H1 (cell line): ENCODE data around the gene PLCB2. TPM values are rescaled to one million over a fixed set of nuclear protein-coding genes. Genes with fewer than 3 reads are reported as not detected.

Experiments used
- CTCF ChIA-PET: fragments of 300-600 bp; sonication (Branson Sonifier 250); formaldehyde crosslinking; loops from one replicate; lab custom pipeline; 2021; ENCODE audit not compliant: partially characterized antibody; lab: Charles Lee
- POLR2A ChIA-PET: fragments of 300-600 bp; sonication (Branson Sonifier 250); formaldehyde crosslinking; loops from one replicate; lab custom pipeline; 2021; ENCODE audit warnings: inconsistent platforms; ENCODE audit not compliant: partially characterized antibody; lab: Charles Lee
- DNase-seq, 2 experiments: peaks; one replicate each; pipeline versions ENCODE4 v3.0.0 to v3.0.0-alpha.2; 2010 to 2022; ENCODE audit warnings: low spot score in 2 of 2, low read depth in 1 of 2, mixed read lengths in 1 of 2
- FAIRE-seq: peaks from 2 replicates; lab custom pipeline; 2011; peaks lifted over from hg19 to GRCh38; lab: Jason Lieb, UNC
- H2AFZ ChIP-seq: 2 replicates; pipeline ENCODE4 v1.8.1; 2012; ENCODE audit warnings: low read length, inconsistent platforms
- H2AK5ac ChIP-seq: 2 replicates; pipeline ENCODE4 v1.6.1; 2013; ENCODE audit warnings: low read depth, low read length
- H2BK120ac ChIP-seq: replicated peaks from 2 replicates; pipeline ENCODE3; 2013; ENCODE audit warnings: low read depth, low read length, inconsistent platforms
- H2BK12ac ChIP-seq: 2 replicates; pipeline ENCODE4 v1.6.1; 2013; ENCODE audit warnings: low read depth, low read length
- H2BK15ac ChIP-seq: 2 replicates; pipeline ENCODE4 v1.6.1; 2013; ENCODE audit warnings: low read length
- H2BK20ac ChIP-seq: 2 replicates; pipeline ENCODE4 v1.6.1; 2013; ENCODE audit warnings: low read length
- H2BK5ac ChIP-seq: 2 replicates; pipeline ENCODE4 v1.6.1; 2013; ENCODE audit warnings: low read depth, low read length
- H3K14ac ChIP-seq: 2 replicates; pipeline ENCODE4 v1.6.1; 2013; ENCODE audit warnings: inconsistent platforms; ENCODE audit not compliant: insufficient read length
- H3K18ac ChIP-seq: 2 replicates; pipeline ENCODE4 v1.6.1; 2013; ENCODE audit warnings: low read length; ENCODE audit errors: extremely low read depth
- H3K23ac ChIP-seq: 2 replicates; pipeline ENCODE4 v1.6.1; 2013; ENCODE audit warnings: inconsistent platforms; ENCODE audit not compliant: insufficient read length
- H3K23me2 ChIP-seq: 2 replicates; pipeline ENCODE4 v1.6.1; 2013; ENCODE audit warnings: low read depth, low read length
- H3K27ac ChIP-seq: 2 replicates; pipeline ENCODE4 v1.6.1; 2011; ENCODE audit warnings: low read depth, low read length, inconsistent platforms
- H3K27me3 ChIP-seq, 4 experiments: replicated peaks in 1 of 4; 1 replicate in 1 of 4; 2 replicates in 3 of 4; pipeline versions ENCODE4 v1.6.1 to v1.8.1; 2011 to 2013; ENCODE audit warnings: low read length in 3 of 4, mild to moderate bottlenecking in 3 of 4, inconsistent platforms in 2 of 4, mixed read lengths in 2 of 4, moderate library complexity in 1 of 4; ENCODE audit not compliant: control insufficient read depth in 3 of 4, insufficient read depth in 3 of 4; ENCODE audit errors: extremely low read depth in 1 of 4
- H3K36me3 ChIP-seq, 4 experiments: 2 replicates each; pipeline versions ENCODE4 v1.6.1 to v1.8.1; 2011 to 2013; ENCODE audit warnings: mild to moderate bottlenecking in 4 of 4, low read length in 3 of 4, moderate library complexity in 2 of 4, control low read depth in 1 of 4, inconsistent platforms in 1 of 4; ENCODE audit not compliant: insufficient read depth in 4 of 4, control insufficient read depth in 2 of 4
- H3K4ac ChIP-seq: replicated peaks from 2 replicates; pipeline ENCODE3; 2013; ENCODE audit warnings: low read length, low read depth, mixed read lengths, inconsistent platforms; ENCODE audit not compliant: insufficient read length
- H3K4me1 ChIP-seq, 4 experiments: replicated peaks in 1 of 4; 1 replicate in 1 of 4; 2 replicates in 3 of 4; pipeline versions ENCODE4 v1.6.1 to v1.8.1; 2011 to 2013; ENCODE audit warnings: low read length in 3 of 4, inconsistent platforms in 2 of 4, mixed read lengths in 1 of 4; ENCODE audit not compliant: insufficient read depth in 4 of 4, control insufficient read depth in 3 of 4
- H3K4me2 ChIP-seq, 2 experiments: 2 replicates each; pipeline versions ENCODE4 v1.6.1 to v1.8.1; 2011 to 2013; ENCODE audit warnings: low read depth in 2 of 2, low read length in 2 of 2, control low read depth in 1 of 2, inconsistent platforms in 1 of 2, mild to moderate bottlenecking in 1 of 2; ENCODE audit not compliant: insufficient read depth in 1 of 2
- H3K4me3 ChIP-seq, 4 experiments: fragments of 200-600, 300-600 bp in 1 of 4; sonication (generic), shearing (Covaris generic), sonication (Bioruptor Twin) in 1 of 4; 2 replicates each; pipeline versions ENCODE4 v1.5.1 to v1.8.1; 2011 to 2016; ENCODE audit warnings: low read length in 4 of 4, low read depth in 3 of 4, control low read depth in 2 of 4, inconsistent platforms in 2 of 4, mild to moderate bottlenecking in 2 of 4, mixed read lengths in 1 of 4, moderate library complexity in 1 of 4; ENCODE audit not compliant: insufficient read depth in 2 of 4; ENCODE audit errors: extremely low read depth in 1 of 4
- H3K56ac ChIP-seq: replicated peaks from 2 replicates; pipeline ENCODE3; 2013; ENCODE audit warnings: low read depth, mild to moderate bottlenecking, mixed read lengths, low read length, inconsistent platforms; ENCODE audit not compliant: insufficient read length
- H3K79me1 ChIP-seq: 2 replicates; pipeline ENCODE4 v1.6.1; 2013; ENCODE audit warnings: low read depth, low read length, control low read depth
- H3K79me2 ChIP-seq, 2 experiments: 2 replicates each; pipeline versions ENCODE4 v1.6.1 to v1.8.1; 2012 to 2013; ENCODE audit warnings: low read length in 2 of 2, mild to moderate bottlenecking in 2 of 2, inconsistent platforms in 1 of 2; ENCODE audit not compliant: insufficient read depth in 2 of 2, control insufficient read depth in 1 of 2
- H3K9ac ChIP-seq, 4 experiments: replicated peaks in 1 of 4; 1 replicate in 1 of 4; 2 replicates in 3 of 4; pipeline versions ENCODE4 v1.6.1 to v1.8.1; 2011 to 2013; ENCODE audit warnings: low read depth in 3 of 4, low read length in 3 of 4, control low read depth in 2 of 4, mild to moderate bottlenecking in 2 of 4, moderate library complexity in 2 of 4, inconsistent platforms in 1 of 4; ENCODE audit errors: extremely low read depth in 1 of 4
- H3K9me3 ChIP-seq, 2 experiments: 2 replicates each; pipeline versions ENCODE4 v1.6.1 to v1.8.1; 2012 to 2013; ENCODE audit warnings: mild to moderate bottlenecking in 2 of 2, moderate library complexity in 2 of 2, control low read depth in 1 of 2, inconsistent platforms in 1 of 2, low read depth in 1 of 2, low read length in 1 of 2, mixed read lengths in 1 of 2; ENCODE audit not compliant: insufficient read depth in 2 of 2
- H4K20me1 ChIP-seq, 2 experiments: replicated peaks in 1 of 2; 2 replicates each; pipeline versions ENCODE3 to v1.8.1; 2011 to 2013; ENCODE audit warnings: inconsistent platforms in 2 of 2, low read length in 2 of 2, mild to moderate bottlenecking in 1 of 2; ENCODE audit not compliant: insufficient read depth in 2 of 2, control insufficient read depth in 1 of 2
- H4K5ac ChIP-seq: 2 replicates; pipeline ENCODE4 v1.6.1; 2013; ENCODE audit warnings: low read length, low read depth, mixed read lengths, inconsistent platforms; ENCODE audit not compliant: insufficient read length
- H4K8ac ChIP-seq: 2 replicates; pipeline ENCODE4 v1.8.0; 2013; ENCODE audit warnings: mild to moderate bottlenecking, moderate library complexity, low read length, inconsistent platforms; ENCODE audit not compliant: insufficient read depth; ENCODE audit errors: extremely low read depth
- H4K91ac ChIP-seq: replicated peaks from 2 replicates; pipeline ENCODE3; 2013; ENCODE audit warnings: low read length, mixed read lengths, inconsistent platforms; ENCODE audit not compliant: insufficient read length
- CTBP2 ChIP-seq: IDR thresholded peaks from 2 replicates; pipeline ENCODE4 v1.7.0; 2011; ENCODE audit warnings: borderline replicate concordance, mild to moderate bottlenecking, moderate library complexity, mixed read lengths, low read length; ENCODE audit not compliant: insufficient read depth, insufficient read length
- EGR1 ChIP-seq: IDR thresholded peaks from 2 replicates; pipeline ENCODE4 v1.6.1; 2011; ENCODE audit warnings: low read depth, low read length, borderline replicate concordance
- EZH2 ChIP-seq: fragments of 200-600 bp; sonication (generic); IDR thresholded peaks from 2 replicates; pipeline ENCODE4 v1.7.1; 2012; ENCODE audit warnings: low read depth, mild to moderate bottlenecking, moderate library complexity, low read length, inconsistent platforms; ENCODE audit not compliant: severe bottlenecking
- KDM4A ChIP-seq: IDR thresholded peaks from one replicate; pipeline ENCODE4 v1.7.1; 2012; ENCODE audit warnings: low read depth, mild to moderate bottlenecking, moderate library complexity, low read length, inconsistent platforms; ENCODE audit not compliant: severe bottlenecking
- SAP30 ChIP-seq: fragments of 300-600 bp; sonication (generic); IDR thresholded peaks from 2 replicates; pipeline ENCODE4 v1.7.1; 2012; ENCODE audit warnings: low read length, moderate library complexity, mild to moderate bottlenecking, inconsistent platforms; ENCODE audit not compliant: insufficient read depth, insufficient replicate concordance
- SUZ12 ChIP-seq: fragments of 200-600 bp; sonication (generic); IDR thresholded peaks from 2 replicates; pipeline ENCODE4 v1.6.1; 2012; ENCODE audit warnings: mild to moderate bottlenecking, inconsistent platforms, low read length, moderate library complexity, mixed read lengths
- WGBS, 2 experiments: shearing (Covaris generic) in 1 of 2; methylation state at CpG; one replicate each; pipeline versions ENCODE4 v1.1.6 to v1.1.7; 2013 to 2015; ENCODE audit warnings: low lambda C conversion rate in 2 of 2, mixed read lengths in 2 of 2, inconsistent platforms in 1 of 2, low coverage in 1 of 2, missing lambda C conversion rate in 1 of 2; ENCODE audit not compliant: insufficient replicate concordance in 2 of 2, insufficient coverage in 1 of 2, insufficient read length in 1 of 2; ENCODE audit errors: extremely low coverage in 1 of 2, missing lambda C conversion rate in 1 of 2; 5-methylcytosine and 5-hydroxymethylcytosine counted together
- polyA plus RNA-seq, 7 experiments: library from polyadenylated mRNA; depleted of rRNA in 3 of 7; stranded (reverse) in 5 of 7; unstranded in 2 of 7; fragments of >200 nt in 5 of 7; fragments of 200-250 nt in 2 of 7; gene quantifications; 1 replicate in 5 of 7; 2 replicates in 1 of 7; 4 replicates in 1 of 7; pipeline versions ENCODE4 v1.2.1 to v1.2.3, GENCODE V29; 2011 to 2013; ENCODE audit warnings: missing spikeins in 2 of 7, mixed read lengths in 2 of 7
- total RNA-seq: library from RNA; stranded (reverse); fragmentation: NEBNext Ultra II Directional; extraction: Animal tissue kit (Norgen Biotek cat#: 25700); gene quantifications from 2 replicates; pipeline ENCODE4 v1.2.1, GENCODE V29; 2021

PLCB2 gene
- total and polyA plus RNA-seq, 2 of the 8 experiments (the other 6 are each of a cell fraction or from before 2014, with no cell fraction given) = 7.2 to 8.4 TPM

- H3K27me3 ChIP-seq = peaks cover 0 to 20% (median 9%) of the 10 kb centered on the region in 4 experiments; a peak in 4 of 7 replicates
- H3K79me2 ChIP-seq = peaks cover 0 to 14% of the 10 kb centered on the region in 2 experiments; a peak in 3 of 4 replicates
- H3K4me1 ChIP-seq = peaks cover 13 to 36% (median 26%) of the 10 kb centered on the region in 4 experiments
- no peak overlapping the region for H3K4ac ChIP-seq
- H3K14ac ChIP-seq = no peak overlapping the region
- no peak overlapping the region; the same call in 1 of the 2 replicates for H4K8ac ChIP-seq
- 0 out of 2 replicates have a peak overlapping the region, but pooled peaks have one; percentile 73 for H2BK15ac ChIP-seq
- no peak overlapping the region for H4K5ac ChIP-seq
- CTCF ChIA-PET = interaction anchor here (0.7 to 23.9 kb wide), 15 partner anchors 9 to 202 kb away, joined by 3 to 584 read pairs (median 4); partner anchors contain the start of genes ANKRD63, CCDC9B, IVD and PLCB2
- no peak for FAIRE-seq
- peaks cover 0 to 4% (median 0%) of the 10 kb centered on the region in 4 experiments; a peak in 2 of 8 replicates for H3K36me3 ChIP-seq
- no peaks in the 10 kb centered on the region; the same call in 1 of the 2 replicates for H3K79me1 ChIP-seq
- no peak overlapping the region for H3K56ac ChIP-seq
- no peak overlapping the region for H3K9ac ChIP-seq
- no peak overlapping the region for H2BK120ac ChIP-seq
- POLR2A ChIA-PET = interaction anchor here (0.8 to 2.2 kb wide), 9 partner anchors 10 to 55 kb away, joined by 3 to 13 read pairs (median 6); no protein-coding TSS in a partner anchor
- peak overlapping the region; percentile 70 to 90 for H3K4me2 ChIP-seq
- H3K18ac ChIP-seq = no peak overlapping the region
- H2AK5ac ChIP-seq = no peak overlapping the region
- H3K23ac ChIP-seq = no peak overlapping the region
- H2BK12ac ChIP-seq = no peak overlapping the region
- no peak overlapping the region for H4K91ac ChIP-seq
- H2BK5ac ChIP-seq = 0 out of 2 replicates have a peak overlapping the region, but pooled peaks have one; percentile 11
- no peaks in the 10 kb centered on the region for H4K20me1 ChIP-seq
- peak overlapping the region; percentile 15 to 59 (median 40); a peak in 7 of 8 replicates for H3K4me3 ChIP-seq
- no peaks in the 10 kb centered on the region for H3K9me3 ChIP-seq
- peaks cover 13% of the 10 kb centered on the region for H3K23me2 ChIP-seq
- peak in 1 of 2 experiments; percentile 55 for DNase-seq
- H2BK20ac ChIP-seq = no peak overlapping the region
- 10% methylated on average over 26 of the region's 26 CpGs; no CpG with 5 or more reads in 1 of the 2 experiments for WGBS, 2 experiments
- no peak overlapping the region for H2AFZ ChIP-seq
- H3K27ac ChIP-seq = no peak overlapping the region
- TF ChIP-seq EZH2 (peak; percentile 41), SAP30 (peak; percentile 41), KDM4A (peak; percentile 71), SUZ12 (peak; percentile 40; the same call in 1 of the 2 replicates), EGR1 (peak; percentile 2; the same call in 1 of the 2 replicates), CTBP2 (no peak)
These were observed 14.9 kb upstream of the PLCB2 start for GRCh38 chr15:40322531-40323238.
